Upper lobe of left lung (tissue), 6 donors: ENCODE results near the gene DDN. TPM values are rescaled to one million over a fixed set of nuclear protein-coding genes. Genes with fewer than 3 reads are reported as not detected.

Experiments
- ATAC-seq, 2 donors: fragments of 200-7000 bp; cut with Tn5 transposase; one replicate each; pipeline ENCODE4 v1.9.1; 2022; ENCODE audit warnings: mild to moderate bottlenecking in 2 of 2, moderate library complexity in 2 of 2; ENCODE audit not compliant: low FRiP score in 2 of 2
- DNase-seq, 2 donors: peaks; one replicate each; pipeline ENCODE4 v3.0.0-alpha.2; 2019 to 2020
- H3K27ac ChIP-seq, 4 donors: fragments of 200-600 bp; sonication (generic); one replicate each; pipeline ENCODE4 v1.5.1; 2016 to 2019
- H3K27me3 ChIP-seq, 4 donors: fragments of 200-600 bp; sonication (generic); one replicate each; pipeline ENCODE4 v1.5.1; 2017 to 2019
- H3K36me3 ChIP-seq, 4 donors: fragments of 200-600 bp; sonication (generic); one replicate each; pipeline ENCODE4 v1.5.1; 2016 to 2019
- H3K4me1 ChIP-seq, 4 donors: fragments of 200-600 bp; sonication (generic); one replicate each; pipeline ENCODE4 v1.5.1; 2018 to 2019
- H3K4me3 ChIP-seq, 4 donors: fragments of 200-600 bp; sonication (generic); one replicate each; pipeline ENCODE4 v1.5.1; 2017 to 2019; ENCODE audit warnings: mild to moderate bottlenecking in 2 of 4, moderate library complexity in 1 of 4
- H3K9me3 ChIP-seq, 4 donors: fragments of 200-600 bp; sonication (generic); one replicate each; pipeline ENCODE4 v1.5.1; 2018 to 2019
- CTCF ChIP-seq, 6 experiments: fragments of 450-650 bp in 4 of 6; fragments of 200-600 bp in 2 of 6; sonication (generic) in 2 of 6; IDR thresholded peaks; one replicate each; pipeline ENCODE4 v1.5.1; 2016 to 2019; ENCODE audit warnings: antibody characterized with exemption in 6 of 6
- EP300 ChIP-seq, 4 donors: sonication (generic); formaldehyde crosslinking; IDR thresholded peaks; one replicate each; pipeline ENCODE4 v1.5.1; 2017; ENCODE audit warnings: antibody characterized with exemption in 4 of 4, control low read depth in 2 of 4
- POLR2A ChIP-seq, 4 donors: fragments of 450-650 bp; IDR thresholded peaks; one replicate each; pipeline ENCODE4 v1.5.1; 2016 to 2017; ENCODE audit warnings: antibody characterized with exemption in 4 of 4, mild to moderate bottlenecking in 2 of 4
- POLR2AphosphoS5 ChIP-seq, 2 donors: sonication (generic); formaldehyde crosslinking; IDR thresholded peaks; one replicate each; pipeline ENCODE4 v1.5.1; 2017; ENCODE audit warnings: antibody characterized with exemption in 2 of 2
- WGBS, 2 donors: methylation state at CpG; one replicate each; pipeline ENCODE4 v1.1.5; 2017 to 2018; 5-methylcytosine and 5-hydroxymethylcytosine counted together
- total RNA-seq, 6 donors: library from RNA; depleted of rRNA in 4 of 6; stranded (reverse); fragments of >200 nt in 4 of 6; gene quantifications; one replicate each; pipeline versions ENCODE4 v1.1.0 to v1.2.1, GENCODE V29; 2016 to 2021
- donor health status: DM: no; HTN: no; CAD: no; lungs with moderate emphysema.
- donor health status: DM: no; HTN: yes; CAD: no; lungs with severe emphysema.

The DDN gene
- total RNA-seq, 6 donors from 2014 or later, result 0.13 to 0.30 (median 0.18) TPM; not detected in 2

- H3K27me3 ChIP-seq, result no peaks in the 10 kb centered on the region
- peaks cover 53 to 100% (median 89%) of the 10 kb centered on the region in 4 donors for H3K36me3 ChIP-seq
- no peaks in the 10 kb centered on the region for H3K9me3 ChIP-seq
- DNase-seq (peak in 1 of 2 donors; percentile 33), ATAC-seq (no peak)
- H3K27ac ChIP-seq, result no peak overlapping the region
- no peak for TF ChIP-seq EP300 (IDR thresholded peaks at IDR 0.05)
- WGBS, 2 donors, result 84 to 100% methylated on average over 1 to 6 of the region's 8 CpGs
- peaks cover 0 to 16% (median 7%) of the 10 kb centered on the region in 4 donors for H3K4me1 ChIP-seq
- no peak overlapping the region for H3K4me3 ChIP-seq
Observed at GRCh38 chr12:49030119-49030518, 30.9 kb upstream of the DDN start.

DNA sequence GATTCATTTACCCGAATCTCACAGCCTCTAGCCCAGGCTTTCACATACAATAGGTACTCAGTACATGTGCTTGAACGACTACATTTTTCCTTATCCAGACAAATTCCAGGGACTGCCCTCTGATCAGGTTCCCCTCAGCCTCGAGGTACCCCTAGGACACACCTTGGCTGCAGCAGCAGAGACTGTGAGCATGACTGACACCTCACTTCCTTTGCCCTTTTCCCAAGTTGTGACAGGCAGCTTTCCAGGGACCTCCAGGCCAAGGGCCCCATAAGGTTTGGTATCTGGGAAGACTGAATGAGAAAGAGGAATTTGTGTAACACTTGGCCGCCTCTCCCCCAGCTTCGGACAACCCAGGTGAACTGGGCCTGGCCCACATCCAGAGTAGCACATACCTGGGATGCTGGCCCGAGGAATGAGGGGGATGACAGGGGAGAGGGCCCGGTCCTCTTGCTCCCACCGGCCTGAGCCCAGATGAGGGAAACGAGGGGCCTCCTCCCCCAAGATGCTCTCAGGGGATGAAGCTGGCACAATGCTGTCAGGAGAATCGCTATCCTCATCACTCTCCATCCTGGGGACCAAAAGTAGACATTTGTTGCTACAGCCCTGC, 29.6 kb upstream of the DDN start:
- H3K36me3 ChIP-seq, result peaks cover 53 to 100% (median 90%) of the 10 kb centered on the region in 4 donors
- no peak for ATAC-seq
- 93% methylated on average over 8 to 10 of the region's 10 CpGs for WGBS, 2 donors

DNA sequence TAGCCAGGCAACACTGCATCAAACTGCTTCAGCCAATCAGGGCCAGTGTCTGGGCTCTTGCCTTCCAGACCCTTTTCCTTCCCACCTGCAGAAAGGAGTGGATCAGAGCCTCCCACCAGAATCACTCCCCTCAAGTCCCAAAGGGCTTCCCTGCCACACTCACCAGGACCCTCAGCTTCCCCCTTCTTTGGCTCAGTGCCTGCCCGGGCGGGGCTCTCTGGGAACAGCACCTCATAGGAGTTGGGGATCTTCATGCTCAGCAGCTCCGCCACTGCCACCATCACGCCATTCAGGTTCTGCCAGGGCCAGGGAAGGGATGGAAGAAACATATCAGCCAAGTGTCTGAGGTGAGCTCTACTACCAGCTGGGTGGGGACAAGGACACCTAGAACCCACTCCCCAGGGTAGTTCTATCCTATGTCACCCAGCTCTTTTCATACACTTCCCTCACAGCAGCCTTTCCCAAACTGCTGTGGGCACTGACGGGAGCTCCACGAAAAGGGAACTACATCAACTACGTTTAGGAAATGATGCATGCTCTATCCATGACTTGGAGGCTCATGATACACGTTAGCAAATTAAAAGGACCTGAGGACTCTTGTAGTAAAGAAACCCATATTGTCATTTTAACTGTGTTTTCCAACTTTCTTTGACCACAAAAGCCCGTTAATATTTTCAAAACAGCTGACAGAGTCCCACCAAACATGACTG, 28.8 kb upstream of the DDN start:
- ATAC-seq (no peak), DNase-seq (no peak)
- peaks cover 47 to 100% (median 88%) of the 10 kb centered on the region in 4 donors for H3K36me3 ChIP-seq
- H3K4me3 ChIP-seq, result no peak overlapping the region
- no peak overlapping the region for H3K27ac ChIP-seq
- no peaks in the 10 kb centered on the region for H3K9me3 ChIP-seq
- peaks cover 0 to 9% (median 2%) of the 10 kb centered on the region in 4 donors for H3K4me1 ChIP-seq
- H3K27me3 ChIP-seq, result no peaks in the 10 kb centered on the region
- TF ChIP-seq POLR2AphosphoS5 (IDR thresholded peaks at IDR 0.05) (no peak), CTCF (IDR thresholded peaks at IDR 0.05) (no peak), EP300 (IDR thresholded peaks at IDR 0.05) (no peak), POLR2A (IDR thresholded peaks at IDR 0.05) (no peak)
- WGBS, 2 donors, result 86% methylated on average over 7 to 9 of the region's 9 CpGs

More for the DNA sequence above, 29.6 kb upstream of the DDN start:
- H3K27me3 ChIP-seq, result no peaks in the 10 kb centered on the region
- no peak for DNase-seq
- H3K4me3 ChIP-seq, result no peak overlapping the region
- no peaks in the 10 kb centered on the region for H3K9me3 ChIP-seq
- TF ChIP-seq EP300 (IDR thresholded peaks at IDR 0.05) (no peak), POLR2AphosphoS5 (IDR thresholded peaks at IDR 0.05) (no peak), CTCF (IDR thresholded peaks at IDR 0.05) (no peak), POLR2A (IDR thresholded peaks at IDR 0.05) (no peak)
- no peak overlapping the region for H3K27ac ChIP-seq
- H3K4me1 ChIP-seq, result peaks cover 0 to 16% (median 7%) of the 10 kb centered on the region in 4 donors

- 94 to 96% methylated on average over 13 to 26 of the region's 26 CpGs for WGBS, 2 donors
Observed at GRCh38 chr12:49026678-49027480, 27.7 kb upstream of the DDN start.

More at GRCh38 chr12:49026678-49027480, 27.7 kb upstream of the DDN start:
- ATAC-seq (no peak), DNase-seq (peak in 1 of 2 donors; percentile 61)
- Histone ChIP-seq H3K36me3 (peaks cover 47 to 100% (median 87%) of the 10 kb centered on the region in 4 donors), H3K4me3 (no peak overlapping the region), H3K4me1 (no peaks in the 10 kb centered on the region), H3K27me3 (no peaks in the 10 kb centered on the region), H3K27ac (no peak overlapping the region), H3K9me3 (no peaks in the 10 kb centered on the region)
- TF ChIP-seq POLR2A (IDR thresholded peaks at IDR 0.05) (no peak), POLR2AphosphoS5 (IDR thresholded peaks at IDR 0.05) (no peak), CTCF (IDR thresholded peaks at IDR 0.05) (no peak), EP300 (IDR thresholded peaks at IDR 0.05) (no peak)
